ENCODE results near the gene DHX8.

Gene DHX8

GRCh38 chr17:43554857-43555256 is 71.1 kb downstream of the DHX8 start:
- Mint-ChIP-seq H3K9me3 (no peaks in the 10 kb centered on the region), H3K4me3 (no peak overlapping the region), H3K27me3 (peaks cover 49% of the 10 kb centered on the region), H3K4me1 (peaks cover 6% of the 10 kb centered on the region), H3K36me3 (no peaks in the 10 kb centered on the region), H3K27ac (no peak overlapping the region)
- CTCF ChIA-PET: interaction anchor here (0.8 to 1.1 kb wide), 2 partner anchors 21 to 211 kb away, joined by 4 to 5 read pairs; no protein-coding TSS in a partner anchor
- DNase-seq: no peak

- peaks cover 7% of the 10 kb centered on the region for H3K4me1 Mint-ChIP-seq
- DNase-seq: no peak
- no peak overlapping the region for H3K27ac Mint-ChIP-seq
- CTCF ChIA-PET: no interaction called here
- H3K27me3 Mint-ChIP-seq: peaks cover 52% of the 10 kb centered on the region
- no peaks in the 10 kb centered on the region for H3K36me3 Mint-ChIP-seq
- no peak overlapping the region for H3K4me3 Mint-ChIP-seq
- no peaks in the 10 kb centered on the region for H3K9me3 Mint-ChIP-seq
These were observed 72.5 kb downstream of the DHX8 start for GRCh38 chr17:43556292-43556691.

GRCh38 chr17:43558805-43559160 is 75.0 kb downstream of the DHX8 start:
- Mint-ChIP-seq H3K9me3 (no peaks in the 10 kb centered on the region), H3K27ac (no peak overlapping the region), H3K36me3 (no peaks in the 10 kb centered on the region), H3K27me3 (peaks cover 57% of the 10 kb centered on the region), H3K4me1 (peaks cover 7% of the 10 kb centered on the region), H3K4me3 (no peak overlapping the region)
- no peak for DNase-seq
- CTCF ChIA-PET: interaction anchor here (1.4 kb wide), 1 partner anchor 19 kb away, joined by 5 read pairs; no protein-coding TSS in a partner anchor

GRCh38 chr17:43559161-43559816 is 75.5 kb downstream of the DHX8 start:
- H3K27me3 Mint-ChIP-seq: peaks cover 54% of the 10 kb centered on the region
- no peak for DNase-seq
- no peak overlapping the region for H3K4me3 Mint-ChIP-seq
- peaks cover 7% of the 10 kb centered on the region for H3K4me1 Mint-ChIP-seq
- H3K27ac Mint-ChIP-seq: no peak overlapping the region
- H3K9me3 Mint-ChIP-seq: no peaks in the 10 kb centered on the region
- CTCF ChIA-PET: interaction anchor here (1.4 kb wide), 1 partner anchor 18 kb away, joined by 5 read pairs; no protein-coding TSS in a partner anchor
- H3K36me3 Mint-ChIP-seq: no peaks in the 10 kb centered on the region

- no peak overlapping the region for H3K4me3 Mint-ChIP-seq
- CTCF ChIA-PET: interaction anchor here (2.8 kb wide), 1 partner anchor 17 kb away, joined by 10 read pairs; no protein-coding TSS in a partner anchor
- no peak overlapping the region for H3K27ac Mint-ChIP-seq
- H3K4me1 Mint-ChIP-seq: peaks cover 7% of the 10 kb centered on the region
- H3K27me3 Mint-ChIP-seq: peaks cover 49% of the 10 kb centered on the region
- H3K9me3 Mint-ChIP-seq: no peaks in the 10 kb centered on the region
- no peak for DNase-seq
- H3K36me3 Mint-ChIP-seq: no peaks in the 10 kb centered on the region
These were observed 77.0 kb downstream of the DHX8 start for GRCh38 chr17:43560461-43561427.

GRCh38 chr17:43562679-43563599 is 79.2 kb downstream of the DHX8 start:
- DNase-seq: no peak
- Mint-ChIP-seq H3K27me3 (peaks cover 49% of the 10 kb centered on the region), H3K4me3 (no peak overlapping the region), H3K4me1 (peaks cover 2% of the 10 kb centered on the region), H3K9me3 (no peaks in the 10 kb centered on the region), H3K27ac (no peak overlapping the region), H3K36me3 (no peaks in the 10 kb centered on the region)
- CTCF ChIA-PET: interaction anchor here (1.4 to 2.8 kb wide), 2 partner anchors 14 to 111 kb away, joined by 4 to 10 read pairs; no protein-coding TSS in a partner anchor

- H3K36me3 Mint-ChIP-seq: no peaks in the 10 kb centered on the region
- H3K9me3 Mint-ChIP-seq: no peaks in the 10 kb centered on the region
- DNase-seq: no peak
- no peak overlapping the region for H3K4me3 Mint-ChIP-seq
- peaks cover 2% of the 10 kb centered on the region for H3K4me1 Mint-ChIP-seq
- no peak overlapping the region for H3K27ac Mint-ChIP-seq
- CTCF ChIA-PET: interaction anchor here (1.4 kb wide), 1 partner anchor 110 kb away, joined by 4 read pairs; no protein-coding TSS in a partner anchor
- H3K27me3 Mint-ChIP-seq: peaks cover 49% of the 10 kb centered on the region
These were observed 80.1 kb downstream of the DHX8 start for GRCh38 chr17:43563600-43564594.

GRCh38 chr17:43568506-43569082 is 84.8 kb downstream of the DHX8 start:
- H3K4me3 Mint-ChIP-seq: no peak overlapping the region
- no peak overlapping the region for H3K27ac Mint-ChIP-seq
- H3K27me3 Mint-ChIP-seq: peaks cover 14% of the 10 kb centered on the region
- H3K9me3 Mint-ChIP-seq: no peaks in the 10 kb centered on the region
- DNase-seq: no peak
- no peaks in the 10 kb centered on the region for H3K36me3 Mint-ChIP-seq
- CTCF ChIA-PET: no interaction called here
- H3K4me1 Mint-ChIP-seq: no peaks in the 10 kb centered on the region

- Mint-ChIP-seq H3K27ac (no peak overlapping the region), H3K36me3 (no peaks in the 10 kb centered on the region), H3K27me3 (peaks cover 6% of the 10 kb centered on the region), H3K4me3 (no peak overlapping the region), H3K9me3 (no peaks in the 10 kb centered on the region), H3K4me1 (no peaks in the 10 kb centered on the region)
- CTCF ChIA-PET: interaction anchor here (1.2 to 1.7 kb wide), 2 partner anchors 145 to 196 kb away, joined by 3 to 4 read pairs; no protein-coding TSS in a partner anchor
- no peak for DNase-seq
These were observed 86.7 kb downstream of the DHX8 start for GRCh38 chr17:43570518-43570928.

GRCh38 chr17:43572368-43572980 is 88.7 kb downstream of the DHX8 start:
- Mint-ChIP-seq H3K4me3 (no peak overlapping the region), H3K27me3 (peaks cover 9% of the 10 kb centered on the region), H3K9me3 (no peaks in the 10 kb centered on the region), H3K4me1 (no peaks in the 10 kb centered on the region), H3K36me3 (no peaks in the 10 kb centered on the region), H3K27ac (no peak overlapping the region)
- DNase-seq: no peak
- CTCF ChIA-PET: interaction anchor here (1.1 kb wide), 1 partner anchor 113 kb away, joined by 4 read pairs; no protein-coding TSS in a partner anchor

GRCh38 chr17:43573579-43574321 is 90.0 kb downstream of the DHX8 start:
- no peaks in the 10 kb centered on the region for H3K9me3 Mint-ChIP-seq
- H3K27ac Mint-ChIP-seq: no peak overlapping the region
- H3K4me1 Mint-ChIP-seq: peaks cover 9% of the 10 kb centered on the region
- DNase-seq: no peak
- H3K4me3 Mint-ChIP-seq: no peak overlapping the region
- no peaks in the 10 kb centered on the region for H3K36me3 Mint-ChIP-seq
- H3K27me3 Mint-ChIP-seq: peaks cover 9% of the 10 kb centered on the region
- CTCF ChIA-PET: interaction anchor here (0.6 to 4.5 kb wide), 6 partner anchors 25 to 193 kb away, joined by 3 to 14 read pairs (median 4); no protein-coding TSS in a partner anchor

All from activated naive CD4-positive, alpha-beta T cell treated with anti-CD3 and anti-CD28 coated beads, Interleukin-2, amount 10 ng/mL, durations not matched to agents 7 days and 5 days (primary cell).